GM04503 (cell line): ENCODE measurements around the gene ACTN4.

Source experiments
- DNase-seq: peaks from one replicate; pipeline ENCODE4 v3.0.0-alpha.2; 2012; ENCODE audit warnings: low read depth

Gene ACTN4

DNA sequence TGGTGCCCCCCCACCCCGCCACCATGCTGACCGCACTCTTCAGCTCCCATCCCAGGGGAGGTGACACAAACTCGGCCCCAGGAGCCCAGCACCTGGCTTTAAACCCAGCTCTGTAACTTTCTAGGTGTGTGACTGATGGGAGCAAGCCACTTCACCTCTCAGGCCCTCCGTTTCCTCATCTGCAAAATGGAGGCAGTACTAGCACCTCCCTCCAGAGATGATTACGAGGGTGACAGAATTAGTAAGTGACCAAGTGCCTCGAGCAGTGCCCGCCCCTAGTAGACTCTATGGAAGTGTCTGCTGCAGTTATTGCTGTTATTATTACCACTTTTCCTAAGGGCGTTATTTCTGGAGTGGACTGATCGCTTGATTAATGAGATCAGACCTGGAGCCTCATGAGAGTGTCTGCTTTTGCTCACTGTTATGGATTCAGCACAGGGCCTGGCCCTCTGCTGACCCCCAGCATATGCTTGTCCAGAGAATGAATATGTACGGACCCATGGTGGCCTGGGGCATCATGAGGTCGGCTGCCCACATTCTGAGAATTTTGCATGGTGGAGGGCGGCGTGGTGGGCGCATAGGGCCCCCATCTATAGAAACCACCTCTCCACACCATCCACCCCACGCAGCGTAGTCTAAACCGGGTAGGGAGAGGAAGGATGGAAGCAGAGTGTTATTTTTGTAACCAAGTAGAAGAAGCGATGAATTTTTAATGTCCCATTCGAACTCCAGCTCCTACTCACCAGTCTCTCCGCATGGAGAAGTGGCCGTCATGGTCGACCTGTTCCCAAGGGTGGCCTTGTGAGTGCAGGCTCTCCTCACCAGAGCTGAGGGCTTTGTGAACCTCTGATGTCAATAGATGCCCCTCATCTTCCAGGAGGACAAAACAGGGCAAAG lies 48.6 kb downstream of the ACTN4 start:
- DNase-seq, result no peak

- no peak for DNase-seq
Observed at GRCh38 chr19:38696729-38697055, 49.2 kb downstream of the ACTN4 start.

DNA sequence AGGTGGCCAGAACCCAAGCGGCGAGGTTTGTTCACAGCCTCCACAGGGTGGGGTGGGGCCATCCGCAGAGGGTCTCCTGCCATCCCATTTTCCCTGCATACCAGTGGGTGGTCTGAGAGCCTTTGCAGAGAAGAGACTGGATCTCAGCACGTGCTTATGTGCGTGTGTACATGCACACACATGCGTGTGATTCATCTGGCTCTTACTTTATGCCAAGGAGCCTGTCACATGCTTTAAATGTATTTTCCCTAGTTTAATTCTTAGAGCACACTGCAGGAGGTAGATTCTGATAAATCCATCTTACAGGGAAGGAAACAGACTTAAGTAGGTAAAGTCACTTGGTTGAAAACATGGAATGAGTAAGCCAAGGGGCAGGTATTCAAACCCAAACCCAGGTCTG lies 49.7 kb downstream of the ACTN4 start:
- DNase-seq, result no peak

GRCh38 chr19:38697641-38698071 lies 50.2 kb downstream of the ACTN4 start:
- DNase-seq, result no peak

- no peak for DNase-seq
Observed at GRCh38 chr19:38698225-38699026, 51.0 kb downstream of the ACTN4 start.

DNA sequence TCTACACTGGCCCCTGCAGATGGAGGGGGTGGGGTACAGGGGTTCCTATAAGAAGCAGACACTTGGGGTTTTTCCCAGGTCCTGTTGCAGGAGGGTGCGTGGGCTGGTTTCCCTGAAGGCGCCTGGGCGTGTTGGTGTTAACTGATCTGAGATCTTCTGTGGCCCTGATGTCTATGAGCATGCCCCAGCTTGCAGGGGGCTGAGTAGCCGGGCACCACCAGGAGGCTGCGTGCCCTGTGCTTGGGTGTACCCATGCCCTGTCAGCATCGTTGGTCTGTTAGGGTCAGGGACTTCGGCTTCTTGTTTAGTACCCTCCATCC lies 51.5 kb downstream of the ACTN4 start:
- DNase-seq, result no peak

- no peak for DNase-seq
Observed at GRCh38 chr19:38699647-38700349, 52.3 kb downstream of the ACTN4 start.

DNA sequence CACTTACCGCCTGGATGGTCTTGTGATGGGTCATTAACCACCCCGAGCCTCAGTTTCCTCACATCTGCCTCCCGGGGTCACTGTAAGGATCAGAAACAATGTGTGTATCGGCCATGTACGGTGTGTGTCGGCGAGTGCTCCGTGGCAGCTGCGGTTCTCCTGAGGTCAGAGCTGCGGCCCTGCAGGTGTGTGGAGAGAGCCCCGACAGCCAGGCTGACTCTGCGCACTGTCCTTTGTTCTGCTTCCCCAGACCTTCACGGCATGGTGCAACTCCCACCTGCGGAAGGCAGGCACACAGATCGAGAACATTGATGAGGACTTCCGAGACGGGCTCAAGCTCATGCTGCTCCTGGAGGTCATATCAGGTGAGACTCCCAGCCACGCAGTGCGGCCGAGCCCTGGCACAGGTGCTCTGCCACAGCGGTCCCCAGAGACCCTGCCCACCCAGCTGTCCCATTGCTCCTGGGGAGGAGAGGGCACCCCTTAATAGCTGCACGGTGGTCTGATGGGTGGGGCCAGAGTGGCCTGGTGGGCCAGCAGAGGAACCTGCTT lies 53.0 kb downstream of the ACTN4 start:
- DNase-seq, result no peak

DNA sequence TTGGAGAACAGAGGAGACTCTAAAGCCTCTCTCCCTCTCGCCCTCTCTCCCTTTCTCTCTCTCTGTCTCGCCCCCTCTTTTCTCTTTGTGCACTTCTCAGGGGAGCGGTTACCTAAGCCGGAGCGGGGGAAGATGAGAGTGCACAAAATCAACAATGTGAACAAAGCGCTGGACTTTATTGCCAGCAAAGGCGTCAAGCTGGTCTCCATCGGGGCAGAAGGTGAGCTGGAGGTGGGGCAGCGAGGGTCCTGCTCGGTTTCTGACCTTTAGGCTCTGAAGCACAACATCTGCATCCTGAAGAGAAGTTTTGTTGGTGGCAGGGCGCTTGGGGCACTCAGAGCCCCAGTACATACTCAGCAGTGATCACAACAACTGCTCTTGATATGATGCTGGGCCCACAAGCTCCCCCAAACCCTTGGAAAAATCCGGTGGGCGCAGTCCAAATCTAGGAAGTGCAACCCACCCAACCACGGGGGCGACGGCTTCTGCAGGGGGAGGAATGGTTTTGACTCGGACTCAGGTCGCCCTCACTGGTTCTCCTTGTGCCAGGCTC lies 53.5 kb downstream of the ACTN4 start:
- DNase-seq, result no peak

- no peak for DNase-seq
Observed at GRCh38 chr19:38701455-38702063, 54.1 kb downstream of the ACTN4 start.

- no peak for DNase-seq
Observed at GRCh38 chr19:38702278-38702677, 54.8 kb downstream of the ACTN4 start.

DNA sequence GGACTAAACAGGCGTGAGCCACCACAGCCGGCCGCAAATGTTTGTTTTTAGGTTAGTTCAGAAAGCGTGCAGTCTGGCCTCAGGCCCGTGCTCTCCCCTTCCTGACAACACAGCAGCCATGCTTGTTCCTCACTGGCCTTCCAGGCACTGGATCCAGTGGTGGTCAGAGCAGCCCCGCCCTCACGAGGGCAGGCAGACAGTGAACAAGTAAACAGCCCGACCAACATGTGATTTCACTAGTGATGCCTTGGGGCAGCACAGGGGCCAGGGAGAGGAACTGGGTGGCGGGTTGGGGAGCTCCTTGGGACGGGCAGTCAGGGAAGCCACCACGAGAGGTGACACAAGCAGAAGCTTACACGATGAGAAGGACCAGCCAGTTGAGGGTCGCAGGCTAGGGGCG lies 56.1 kb downstream of the ACTN4 start:
- DNase-seq, result no peak

- no peak for DNase-seq
Observed at GRCh38 chr19:38704488-38705026, 57.1 kb downstream of the ACTN4 start.

DNA sequence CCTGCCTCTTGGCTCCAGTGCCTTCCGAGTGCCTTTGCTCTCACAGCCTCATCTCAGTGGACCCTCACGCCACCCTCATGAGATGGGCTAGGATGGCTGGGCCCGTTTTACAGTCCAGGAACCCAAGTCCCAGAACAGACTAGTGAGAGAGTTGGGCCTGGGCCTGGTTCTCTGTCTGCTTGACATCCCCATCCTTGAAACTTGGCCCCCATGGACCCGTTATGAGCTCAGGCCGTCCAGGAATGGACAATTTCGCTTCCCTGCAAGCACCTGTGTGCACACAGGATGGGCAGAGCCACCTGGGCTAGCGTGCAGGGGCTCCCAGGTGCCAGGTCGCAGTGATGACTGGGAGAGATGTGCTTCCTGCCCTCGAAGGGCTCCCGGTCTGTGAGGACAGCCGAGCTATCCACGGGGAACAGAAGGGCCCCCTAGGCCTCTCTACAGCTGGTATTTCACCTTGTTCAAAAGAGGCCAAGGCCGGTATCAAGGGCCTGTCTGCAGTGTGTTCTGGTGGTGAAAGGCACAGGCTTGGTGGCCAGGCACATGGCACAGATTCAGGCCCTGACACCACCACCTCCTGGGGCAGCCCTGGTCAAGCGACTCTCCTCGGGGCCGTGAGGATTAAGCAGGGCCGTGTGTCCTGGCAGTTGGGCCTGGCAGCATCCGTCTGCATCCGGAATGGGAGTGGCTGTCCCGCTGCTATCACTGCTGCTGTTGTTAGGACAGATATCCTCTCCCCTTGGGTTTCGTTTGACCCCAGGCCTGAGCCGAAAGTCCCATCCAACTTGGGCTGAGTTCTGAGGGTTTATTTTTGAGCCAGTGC lies 58.0 kb downstream of the ACTN4 start:
- no peak for DNase-seq

DNA sequence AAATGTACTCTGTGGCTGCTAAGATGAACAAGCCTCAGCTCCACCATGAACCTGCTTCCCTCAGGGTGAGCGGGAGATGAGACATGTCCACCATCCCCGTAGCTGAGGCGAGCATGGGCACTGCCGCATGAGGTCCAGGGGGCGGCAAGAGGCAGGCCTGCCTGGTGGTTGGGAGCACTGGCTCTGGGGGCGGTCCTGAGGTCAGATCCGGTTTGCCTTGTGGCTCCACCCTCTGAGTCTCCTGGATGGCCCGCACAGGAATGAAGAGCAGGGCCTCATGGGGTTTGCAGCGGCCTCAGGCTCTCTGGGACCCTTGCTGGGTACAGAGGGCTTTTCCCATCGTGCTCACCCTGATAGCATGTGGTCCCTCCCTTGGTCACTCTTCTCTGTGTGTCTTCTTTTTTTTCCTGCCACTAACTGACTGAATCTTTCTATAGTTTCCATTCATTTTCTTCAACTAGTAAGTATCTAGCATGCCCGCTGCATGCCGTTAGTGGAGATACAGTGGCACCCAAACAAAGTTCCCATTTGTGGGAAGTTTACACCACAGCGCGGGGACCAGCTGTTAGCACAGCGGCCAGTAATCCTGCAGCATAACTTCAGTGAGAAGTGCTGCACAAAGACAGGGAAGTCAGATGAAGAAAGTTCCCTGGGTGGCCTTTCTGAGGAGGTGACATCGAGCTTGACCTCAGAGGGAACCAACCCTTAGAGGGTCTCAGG lies 59.5 kb downstream of the ACTN4 start:
- no peak for DNase-seq

DNA sequence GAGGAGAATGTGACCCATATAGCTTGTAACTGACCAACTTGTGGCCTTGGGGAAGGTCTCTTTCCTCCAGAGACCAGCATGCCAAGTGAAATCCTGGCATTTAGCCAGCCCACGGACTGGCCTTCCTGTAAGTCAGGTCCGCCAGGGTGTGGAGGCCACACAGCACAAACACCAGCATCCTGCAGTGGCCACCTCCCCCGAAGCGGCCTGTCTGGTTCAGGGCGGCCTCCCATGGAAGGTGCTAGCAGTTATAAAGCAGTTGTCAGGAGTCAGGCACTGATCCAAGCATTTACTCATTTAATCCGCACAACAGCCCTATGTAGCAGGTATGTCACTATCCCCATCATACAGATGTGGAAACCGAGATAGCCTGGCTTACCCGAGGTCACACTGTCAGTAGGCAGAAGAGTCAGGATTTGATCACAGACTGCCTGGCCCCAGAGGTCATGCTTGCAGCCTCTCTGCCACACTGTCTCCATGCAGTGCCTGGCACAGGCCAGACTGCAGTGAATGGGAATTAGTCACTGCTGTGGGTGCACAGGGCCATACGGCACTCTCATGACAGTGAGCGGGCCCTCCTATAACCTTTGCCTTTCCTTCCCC lies 60.2 kb downstream of the ACTN4 start:
- no peak for DNase-seq

DNA sequence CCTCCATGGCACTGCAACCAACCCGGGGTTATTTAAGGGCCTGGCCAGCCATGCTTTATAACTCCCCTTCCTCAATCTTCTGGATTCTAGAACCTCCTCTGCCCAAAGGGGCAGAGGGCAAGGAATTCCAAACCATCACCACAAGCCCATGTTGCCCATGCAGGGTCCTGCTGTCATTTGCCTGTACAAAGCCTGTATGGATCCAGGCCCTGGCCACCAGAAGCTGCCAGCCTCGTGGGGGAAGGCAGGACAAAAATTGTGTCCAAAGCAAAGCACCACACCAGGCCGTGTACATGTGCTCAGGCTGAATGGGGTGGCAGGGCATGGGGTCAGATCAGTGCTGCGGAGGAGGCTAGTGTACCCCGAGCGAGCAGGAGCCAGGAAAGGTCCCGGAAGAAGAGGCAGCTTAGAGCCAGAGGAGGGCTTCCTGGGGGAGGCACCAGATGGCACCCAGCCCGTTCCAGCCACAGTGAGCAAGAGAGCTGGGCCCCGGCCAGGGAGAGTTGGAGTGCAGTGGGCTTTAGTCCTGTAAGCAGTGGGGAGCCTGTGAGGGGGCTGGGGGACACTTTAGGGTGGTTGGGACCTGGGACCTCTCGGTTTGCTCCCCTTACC lies 61.1 kb downstream of the ACTN4 start:
- no peak for DNase-seq

DNA sequence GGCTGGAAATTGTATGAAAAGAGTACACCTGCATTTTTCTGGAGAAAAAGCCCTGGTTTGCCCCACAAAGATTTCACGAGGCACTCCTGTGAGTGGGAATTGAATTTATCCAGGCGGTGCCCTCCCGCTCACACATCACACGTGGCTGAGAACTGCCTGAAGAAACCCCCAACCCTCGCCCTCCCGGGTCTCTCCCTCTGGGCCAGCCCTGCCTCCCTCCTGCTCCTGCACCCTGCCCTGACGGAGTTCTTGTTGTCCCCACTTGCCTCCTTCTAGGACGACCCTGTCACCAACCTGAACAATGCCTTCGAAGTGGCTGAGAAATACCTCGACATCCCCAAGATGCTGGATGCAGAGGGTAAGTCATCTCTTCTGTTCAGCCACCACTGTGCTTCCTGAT lies 61.7 kb downstream of the ACTN4 start:
- DNase-seq, result no peak
